Measurements from ENCODE around the gene HTR7. TPM values are rescaled to one million over a fixed set of nuclear protein-coding genes. Genes with fewer than 3 reads are reported as not detected.

Gene HTR7
- polyA plus RNA-seq, 2 of the 4 experiments (the other 2 are of a cell fraction): 0.04 to 0.05 TPM

DNA sequence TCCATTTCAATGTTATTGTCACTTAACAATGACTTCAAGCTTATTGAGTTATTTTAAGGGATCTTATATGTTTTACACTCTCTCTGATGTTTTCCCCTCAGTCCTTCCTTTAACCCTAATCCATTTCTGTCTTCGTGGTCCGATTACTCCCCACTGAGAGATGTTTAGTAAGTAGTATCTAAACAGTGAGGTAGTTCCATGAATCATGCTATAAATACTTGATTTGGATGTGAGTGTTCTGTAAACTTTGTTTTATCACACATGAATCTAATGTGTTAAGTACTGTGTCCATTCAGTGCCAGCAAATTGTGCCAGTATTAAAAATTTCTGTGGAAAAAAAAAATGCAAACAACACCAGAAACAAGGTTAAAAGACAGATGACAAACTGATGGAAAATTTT lies 32.5 kb upstream of the HTR7 start (continued):
- TF ChIP-seq, protein P1, sequence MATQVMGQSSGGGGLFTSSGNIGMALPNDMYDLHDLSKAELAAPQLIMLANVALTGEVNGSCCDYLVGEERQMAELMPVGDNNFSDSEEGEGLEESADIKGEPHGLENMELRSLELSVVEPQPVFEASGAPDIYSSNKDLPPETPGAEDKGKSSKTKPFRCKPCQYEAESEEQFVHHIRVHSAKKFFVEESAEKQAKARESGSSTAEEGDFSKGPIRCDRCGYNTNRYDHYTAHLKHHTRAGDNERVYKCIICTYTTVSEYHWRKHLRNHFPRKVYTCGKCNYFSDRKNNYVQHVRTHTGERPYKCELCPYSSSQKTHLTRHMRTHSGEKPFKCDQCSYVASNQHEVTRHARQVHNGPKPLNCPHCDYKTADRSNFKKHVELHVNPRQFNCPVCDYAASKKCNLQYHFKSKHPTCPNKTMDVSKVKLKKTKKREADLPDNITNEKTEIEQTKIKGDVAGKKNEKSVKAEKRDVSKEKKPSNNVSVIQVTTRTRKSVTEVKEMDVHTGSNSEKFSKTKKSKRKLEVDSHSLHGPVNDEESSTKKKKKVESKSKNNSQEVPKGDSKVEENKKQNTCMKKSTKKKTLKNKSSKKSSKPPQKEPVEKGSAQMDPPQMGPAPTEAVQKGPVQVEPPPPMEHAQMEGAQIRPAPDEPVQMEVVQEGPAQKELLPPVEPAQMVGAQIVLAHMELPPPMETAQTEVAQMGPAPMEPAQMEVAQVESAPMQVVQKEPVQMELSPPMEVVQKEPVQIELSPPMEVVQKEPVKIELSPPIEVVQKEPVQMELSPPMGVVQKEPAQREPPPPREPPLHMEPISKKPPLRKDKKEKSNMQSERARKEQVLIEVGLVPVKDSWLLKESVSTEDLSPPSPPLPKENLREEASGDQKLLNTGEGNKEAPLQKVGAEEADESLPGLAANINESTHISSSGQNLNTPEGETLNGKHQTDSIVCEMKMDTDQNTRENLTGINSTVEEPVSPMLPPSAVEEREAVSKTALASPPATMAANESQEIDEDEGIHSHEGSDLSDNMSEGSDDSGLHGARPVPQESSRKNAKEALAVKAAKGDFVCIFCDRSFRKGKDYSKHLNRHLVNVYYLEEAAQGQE (IDR thresholded peaks at IDR 0.05): no peak
- TF ChIP-seq, protein P2, sequence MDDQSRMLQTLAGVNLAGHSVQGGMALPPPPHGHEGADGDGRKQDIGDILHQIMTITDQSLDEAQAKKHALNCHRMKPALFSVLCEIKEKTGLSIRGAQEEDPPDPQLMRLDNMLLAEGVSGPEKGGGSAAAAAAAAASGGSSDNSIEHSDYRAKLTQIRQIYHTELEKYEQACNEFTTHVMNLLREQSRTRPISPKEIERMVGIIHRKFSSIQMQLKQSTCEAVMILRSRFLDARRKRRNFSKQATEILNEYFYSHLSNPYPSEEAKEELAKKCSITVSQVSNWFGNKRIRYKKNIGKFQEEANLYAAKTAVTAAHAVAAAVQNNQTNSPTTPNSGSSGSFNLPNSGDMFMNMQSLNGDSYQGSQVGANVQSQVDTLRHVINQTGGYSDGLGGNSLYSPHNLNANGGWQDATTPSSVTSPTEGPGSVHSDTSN (IDR thresholded peaks at IDR 0.05): no peak

DNA sequence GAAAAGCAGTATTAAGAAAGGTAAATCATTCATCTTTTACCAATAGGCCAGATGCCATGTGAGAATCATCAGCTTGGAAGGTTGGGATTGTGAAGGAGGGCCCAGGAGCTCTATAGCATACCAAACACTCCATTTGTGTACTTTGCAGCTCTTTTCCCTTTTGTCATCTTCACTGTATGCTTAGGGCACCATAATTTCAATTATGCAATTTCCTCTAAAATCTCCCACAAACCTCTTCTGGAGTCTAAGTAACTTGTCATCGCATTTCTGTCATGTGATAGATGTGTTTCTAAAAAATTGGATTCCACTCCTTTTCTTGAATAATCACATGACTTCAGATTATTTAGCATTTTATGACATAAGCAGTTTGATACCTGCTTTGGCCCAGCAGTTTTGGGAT lies 31.8 kb upstream of the HTR7 start:
- no peak for DNase-seq (ENCODE audit: low read depth in 1 of 2, low spot score in 1 of 2)
- H3K27ac ChIP-seq: no peak overlapping the region
- FAIRE-seq: no peak
- CTCF ChIA-PET: interaction anchor here (0.7 to 1.5 kb wide), 2 partner anchors 22 to 1587 kb away, joined by 3 to 10 read pairs; no protein-coding TSS in a partner anchor
- TF ChIP-seq, protein P2 (IDR thresholded peaks at IDR 0.05): no peak
- no peak for TF ChIP-seq RNF2 (IDR thresholded peaks at IDR 0.05; ENCODE audit: borderline replicate concordance, low read depth)
- no peak for TF ChIP-seq MAZ (IDR thresholded peaks at IDR 0.05; ENCODE audit: borderline replicate concordance, low read depth, low read length)
- no peak for TF ChIP-seq CBX2 (IDR thresholded peaks at IDR 0.05; ENCODE audit: borderline replicate concordance, low read depth)
- no peak for TF ChIP-seq JUN (IDR thresholded peaks at IDR 0.05)
- TF ChIP-seq, protein P3, sequence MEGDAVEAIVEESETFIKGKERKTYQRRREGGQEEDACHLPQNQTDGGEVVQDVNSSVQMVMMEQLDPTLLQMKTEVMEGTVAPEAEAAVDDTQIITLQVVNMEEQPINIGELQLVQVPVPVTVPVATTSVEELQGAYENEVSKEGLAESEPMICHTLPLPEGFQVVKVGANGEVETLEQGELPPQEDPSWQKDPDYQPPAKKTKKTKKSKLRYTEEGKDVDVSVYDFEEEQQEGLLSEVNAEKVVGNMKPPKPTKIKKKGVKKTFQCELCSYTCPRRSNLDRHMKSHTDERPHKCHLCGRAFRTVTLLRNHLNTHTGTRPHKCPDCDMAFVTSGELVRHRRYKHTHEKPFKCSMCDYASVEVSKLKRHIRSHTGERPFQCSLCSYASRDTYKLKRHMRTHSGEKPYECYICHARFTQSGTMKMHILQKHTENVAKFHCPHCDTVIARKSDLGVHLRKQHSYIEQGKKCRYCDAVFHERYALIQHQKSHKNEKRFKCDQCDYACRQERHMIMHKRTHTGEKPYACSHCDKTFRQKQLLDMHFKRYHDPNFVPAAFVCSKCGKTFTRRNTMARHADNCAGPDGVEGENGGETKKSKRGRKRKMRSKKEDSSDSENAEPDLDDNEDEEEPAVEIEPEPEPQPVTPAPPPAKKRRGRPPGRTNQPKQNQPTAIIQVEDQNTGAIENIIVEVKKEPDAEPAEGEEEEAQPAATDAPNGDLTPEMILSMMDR (IDR thresholded peaks at IDR 0.05): no peak
- no peak for TF ChIP-seq CBX8 (IDR thresholded peaks at IDR 0.05)
- TF ChIP-seq, protein P4, sequence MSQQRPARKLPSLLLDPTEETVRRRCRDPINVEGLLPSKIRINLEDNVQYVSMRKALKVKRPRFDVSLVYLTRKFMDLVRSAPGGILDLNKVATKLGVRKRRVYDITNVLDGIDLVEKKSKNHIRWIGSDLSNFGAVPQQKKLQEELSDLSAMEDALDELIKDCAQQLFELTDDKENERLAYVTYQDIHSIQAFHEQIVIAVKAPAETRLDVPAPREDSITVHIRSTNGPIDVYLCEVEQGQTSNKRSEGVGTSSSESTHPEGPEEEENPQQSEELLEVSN (IDR thresholded peaks at IDR 0.05; ENCODE audit: borderline replicate concordance, low read depth): no peak
- no peak for TF ChIP-seq FOSB (CRISPR knock-in tag; IDR thresholded peaks at IDR 0.05)
- no peak for TF ChIP-seq POLR2A (IDR thresholded peaks at IDR 0.05; ENCODE audit: low read length)
- no peak for TF ChIP-seq SMC3 (IDR thresholded peaks at IDR 0.05)
- no peak for TF ChIP-seq EP300 (IDR thresholded peaks at IDR 0.05)
- no peak for TF ChIP-seq ESRRA (IDR thresholded peaks at IDR 0.05; ENCODE audit: borderline replicate concordance, low read length)
- no peak for TF ChIP-seq POLR2AphosphoS2 (conservative IDR thresholded peaks at IDR 0.05; ENCODE audit: low read length)
- no peak for TF ChIP-seq NR3C1 (IDR thresholded peaks at IDR 0.05)
- TF ChIP-seq SREBF2 (IDR thresholded peaks at IDR 0.05): no peak
- TF ChIP-seq ZSCAN20 (CRISPR knock-in tag; IDR thresholded peaks at IDR 0.05): no peak
- ATAC-seq: no peak
- H3K4me1 ChIP-seq: 0 out of 3 replicates have a peak, but pooled peaks cover 2% of the 10 kb centered on the region
- POLR2A ChIA-PET: interaction anchor here (0.7 kb wide), 1 partner anchor 621 kb away, joined by 4 read pairs; no protein-coding TSS in a partner anchor
- H3K4me2 ChIP-seq: no peak overlapping the region
- H3K4me3 ChIP-seq: no peak overlapping the region
- 100% methylated on average over 1 of the region's 1 CpG for WGBS (ENCODE audit: missing lambda C conversion rate)
- no peaks in the 10 kb centered on the region for H3K9me3 ChIP-seq

Measured in A549 (cell line).